Erythroblast (primary cell): ENCODE measurements around the gene MAL.

Experiments used
- GATA1 ChIP-seq: IDR thresholded peaks from 2 replicates; pipeline ENCODE4 v1.6.1; 2011; ENCODE audit warnings: low read depth, mild to moderate bottlenecking, control low read depth, low read length, moderate library complexity
- POLR2A ChIP-seq: IDR thresholded peaks from 2 replicates; pipeline ENCODE4 v1.6.1; 2011; ENCODE audit warnings: mild to moderate bottlenecking, low read length

DNA sequence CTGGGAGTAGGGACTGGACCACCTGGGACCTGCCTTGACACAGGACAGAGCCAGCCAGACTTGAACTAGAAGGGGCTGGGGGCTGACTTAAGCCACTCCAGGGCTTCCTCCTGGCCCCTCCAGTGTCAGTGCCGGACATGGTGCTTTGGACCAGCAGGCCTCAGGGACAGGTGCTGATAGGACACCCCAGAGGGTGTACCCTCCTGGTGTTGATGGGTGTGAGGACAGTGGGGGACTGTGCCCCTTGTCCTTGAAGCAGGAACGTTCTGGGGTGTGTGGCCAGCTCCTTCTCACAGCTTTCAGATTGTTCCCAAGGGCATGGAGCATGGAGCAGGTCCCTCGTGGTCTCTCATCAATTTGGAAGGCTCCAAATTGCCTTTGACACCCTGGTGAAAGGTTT is 6.8 kb downstream of the MAL start:
- TF ChIP-seq POLR2A = no peak
- no peak for TF ChIP-seq GATA1
